ENCODE data around the gene DDX41.

Gene DDX41

DNA sequence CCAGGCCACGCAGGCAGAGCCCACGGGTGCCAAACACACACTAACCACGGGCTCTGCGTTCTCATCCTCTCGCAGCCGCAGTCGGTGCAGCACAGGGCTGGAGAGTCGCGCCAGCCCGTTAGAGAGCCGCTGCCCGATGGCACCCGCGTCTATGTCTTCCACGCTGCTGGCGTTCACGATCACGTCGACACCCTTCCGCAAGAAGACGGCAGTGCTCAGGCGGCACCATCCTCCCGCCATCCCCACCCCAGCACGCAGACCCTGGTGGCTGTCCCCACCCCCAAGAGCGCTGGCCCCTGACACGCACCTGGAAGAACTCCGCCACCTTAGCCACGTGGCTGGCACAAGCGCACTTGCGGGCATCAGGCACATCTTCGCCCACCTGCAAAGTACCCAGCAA, 49.3 kb downstream of the DDX41 start:
- no peak for DNase-seq

DNA sequence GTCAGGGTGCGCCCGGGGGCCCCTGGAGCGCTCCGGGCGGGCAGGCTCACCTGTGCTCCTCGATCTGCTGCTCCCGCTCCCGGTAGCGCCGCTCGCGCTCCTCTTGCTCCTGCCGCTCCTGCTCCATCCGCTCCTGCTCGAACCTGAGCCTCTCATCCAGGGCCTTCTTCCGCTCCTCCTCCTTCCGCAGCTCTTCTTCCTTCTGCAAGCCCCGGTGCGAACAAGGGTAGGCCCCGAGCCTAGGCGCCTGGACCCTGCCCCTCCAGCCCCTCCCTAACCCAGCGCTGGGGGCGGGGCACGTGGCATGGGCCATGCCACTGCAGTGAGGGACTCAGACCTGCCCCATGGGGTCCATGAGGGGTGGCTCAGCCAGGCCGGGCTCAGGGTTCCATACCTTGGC, 49.9 kb downstream of the DDX41 start:
- no peak for DNase-seq

DNA sequence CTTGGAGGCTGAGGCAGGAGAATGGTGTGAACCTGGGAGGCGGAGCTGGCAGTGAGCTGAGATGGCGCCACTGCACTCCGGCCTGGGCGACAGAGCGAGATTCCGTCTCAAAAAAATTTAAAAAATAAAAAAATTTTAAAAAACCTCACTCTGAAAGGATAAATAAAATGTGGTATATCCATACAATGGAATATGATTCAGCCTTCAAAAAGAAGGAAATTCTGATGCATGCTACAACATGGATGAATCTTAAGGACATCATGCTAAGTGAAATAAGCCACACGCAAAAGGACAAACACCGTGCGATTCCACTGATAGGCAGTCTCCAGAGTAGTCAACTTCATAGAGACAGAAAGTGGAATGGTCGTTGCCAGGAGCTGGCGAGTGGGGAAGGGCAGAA, 51.7 kb downstream of the DDX41 start:
- DNase-seq: no peak

DNA sequence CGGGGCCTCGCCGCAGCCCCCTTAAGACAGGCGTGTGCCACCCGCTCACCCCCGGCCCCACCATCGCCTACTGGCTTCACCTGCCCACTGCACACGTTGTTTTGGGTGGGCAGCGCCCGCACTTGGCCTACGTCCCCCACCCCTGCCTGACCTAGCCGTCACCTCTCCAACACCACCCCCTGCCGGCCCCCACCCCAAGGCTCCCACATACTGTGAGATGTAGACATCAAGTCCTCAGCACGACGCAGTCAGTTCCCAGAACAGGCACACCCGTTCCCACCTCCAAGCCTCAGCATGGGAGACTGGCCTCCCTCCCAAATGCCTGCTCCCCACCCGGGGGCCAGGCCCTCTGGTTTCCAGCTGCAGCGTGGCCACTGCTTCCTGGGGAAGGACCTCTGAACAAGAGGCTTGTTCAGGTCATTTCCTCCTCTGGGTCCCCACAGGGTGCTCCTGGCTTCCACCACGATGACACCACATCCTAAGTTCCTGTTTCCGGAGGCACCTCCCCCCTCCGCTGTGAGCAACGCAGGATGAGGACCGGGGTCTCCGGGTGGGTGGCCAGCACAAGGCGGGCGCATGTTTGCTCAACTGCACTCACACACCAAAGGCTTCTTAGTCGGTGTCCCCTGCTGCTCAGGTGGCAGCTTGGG, 54.6 kb downstream of the DDX41 start:
- DNase-seq: no peak

Measured in stimulated activated CD4-positive, alpha-beta T cell treated with anti-CD3 and anti-CD28 coated beads, Interleukin-2, amount 100 ng/mL, for 24 hours (primary cell).